ENCODE measurements around the gene MKRN3.

DNA sequence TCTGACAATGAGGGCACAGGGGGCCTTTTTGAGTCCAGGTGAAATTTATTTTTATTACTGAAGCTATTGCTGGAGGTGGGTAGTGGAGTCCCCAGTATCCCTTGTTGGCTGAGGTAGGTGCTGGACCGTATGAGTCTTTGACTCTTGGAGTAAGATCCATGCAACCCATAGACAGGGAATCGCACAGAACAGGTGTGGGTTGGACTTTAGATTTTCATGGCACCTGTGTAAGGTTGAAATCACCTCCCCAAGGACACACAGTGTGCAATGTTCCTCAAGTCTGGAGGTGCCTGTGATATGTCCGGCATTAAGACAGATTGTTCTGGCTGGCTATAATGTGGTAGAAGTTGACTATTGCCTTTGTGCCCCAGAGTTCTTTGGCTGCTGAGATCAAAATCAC lies 23.5 kb downstream of the MKRN3 start:
- TF ChIP-seq, protein P1, sequence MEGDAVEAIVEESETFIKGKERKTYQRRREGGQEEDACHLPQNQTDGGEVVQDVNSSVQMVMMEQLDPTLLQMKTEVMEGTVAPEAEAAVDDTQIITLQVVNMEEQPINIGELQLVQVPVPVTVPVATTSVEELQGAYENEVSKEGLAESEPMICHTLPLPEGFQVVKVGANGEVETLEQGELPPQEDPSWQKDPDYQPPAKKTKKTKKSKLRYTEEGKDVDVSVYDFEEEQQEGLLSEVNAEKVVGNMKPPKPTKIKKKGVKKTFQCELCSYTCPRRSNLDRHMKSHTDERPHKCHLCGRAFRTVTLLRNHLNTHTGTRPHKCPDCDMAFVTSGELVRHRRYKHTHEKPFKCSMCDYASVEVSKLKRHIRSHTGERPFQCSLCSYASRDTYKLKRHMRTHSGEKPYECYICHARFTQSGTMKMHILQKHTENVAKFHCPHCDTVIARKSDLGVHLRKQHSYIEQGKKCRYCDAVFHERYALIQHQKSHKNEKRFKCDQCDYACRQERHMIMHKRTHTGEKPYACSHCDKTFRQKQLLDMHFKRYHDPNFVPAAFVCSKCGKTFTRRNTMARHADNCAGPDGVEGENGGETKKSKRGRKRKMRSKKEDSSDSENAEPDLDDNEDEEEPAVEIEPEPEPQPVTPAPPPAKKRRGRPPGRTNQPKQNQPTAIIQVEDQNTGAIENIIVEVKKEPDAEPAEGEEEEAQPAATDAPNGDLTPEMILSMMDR (IDR thresholded peaks at IDR 0.05), result no peak
- no peak for TF ChIP-seq POLR2A (IDR thresholded peaks at IDR 0.05)
- no peak for TF ChIP-seq EP300 (IDR thresholded peaks at IDR 0.05)

Data from ovary (tissue), 3 donors.